HepG2 (cell line): ENCODE measurements around the gene SGSM1. TPM values are rescaled to one million over a fixed set of nuclear protein-coding genes. Genes with fewer than 3 reads are reported as not detected.

ENCODE experiments used
- IRF1 ChIP-seq: sonication (generic); formaldehyde crosslinking; IDR thresholded peaks from 2 replicates; pipeline ENCODE4 v1.4.0; 2020; ENCODE audit warnings: low read depth, mild to moderate bottlenecking, missing genetic modification reagents
- MAFG ChIP-seq: sonication (generic); formaldehyde crosslinking; IDR thresholded peaks from 2 replicates; pipeline ENCODE4 v1.5.1; 2020; ENCODE audit warnings: mild to moderate bottlenecking, missing genetic modification reagents
- MEIS2 ChIP-seq: sonication (generic); formaldehyde crosslinking; IDR thresholded peaks from 2 replicates; pipeline ENCODE4 v1.9.0; 2021; ENCODE audit warnings: mild to moderate bottlenecking, missing genetic modification reagents
- MIXL1 ChIP-seq: IDR thresholded peaks from 2 replicates; pipeline ENCODE4 v1.6.1; 2016
- MLLT10 ChIP-seq: sonication (generic); formaldehyde crosslinking; IDR thresholded peaks from 2 replicates; pipeline ENCODE4 v1.4.0; 2020; ENCODE audit warnings: missing genetic modification reagents
- MNT ChIP-seq: fragments of 450-650 bp; IDR thresholded peaks from 2 replicates; pipeline ENCODE4 v1.6.1; 2016
- NFATC3 ChIP-seq: sonication (generic); formaldehyde crosslinking; IDR thresholded peaks from 2 replicates; pipeline ENCODE4 v1.5.1; 2020; ENCODE audit warnings: mild to moderate bottlenecking, missing genetic modification reagents
- PAXIP1 ChIP-seq: sonication (generic); formaldehyde crosslinking; conservative IDR thresholded peaks from 2 replicates; pipeline ENCODE4 v1.4.0; 2020; ENCODE audit warnings: mild to moderate bottlenecking, missing genetic modification reagents, moderate library complexity
- RAD51 ChIP-seq: fragments of 450-650 bp; IDR thresholded peaks from 2 replicates; pipeline ENCODE4 v1.6.1; 2016; ENCODE audit warnings: borderline replicate concordance
- SCMH1 ChIP-seq: sonication (generic); formaldehyde crosslinking; IDR thresholded peaks from 2 replicates; pipeline ENCODE4 v1.9.0; 2021; ENCODE audit warnings: missing genetic modification reagents, mild to moderate bottlenecking, borderline replicate concordance
- SMARCE1 ChIP-seq: fragments of 450-650 bp; IDR thresholded peaks from 2 replicates; pipeline ENCODE4 v1.6.1; 2017; ENCODE audit warnings: borderline replicate concordance
- TRAFD1 ChIP-seq: sonication (generic); formaldehyde crosslinking; IDR thresholded peaks from 2 replicates; pipeline ENCODE4 v1.5.1; 2020; ENCODE audit warnings: missing genetic modification reagents, mild to moderate bottlenecking, borderline replicate concordance
- ZNF20 ChIP-seq: sonication (generic); formaldehyde crosslinking; IDR thresholded peaks from 2 replicates; pipeline ENCODE4 v1.4.0; 2020; ENCODE audit warnings: mild to moderate bottlenecking, moderate library complexity, missing genetic modification reagents
- ZNF276 ChIP-seq: sonication (generic); formaldehyde crosslinking; IDR thresholded peaks from 2 replicates; pipeline ENCODE4 v1.4.0; 2020; ENCODE audit warnings: mild to moderate bottlenecking, low read depth, missing genetic modification reagents
- ZNF317 ChIP-seq: sonication (generic); formaldehyde crosslinking; IDR thresholded peaks from 2 replicates; pipeline ENCODE4 v1.5.0; 2020; ENCODE audit warnings: mild to moderate bottlenecking, missing genetic modification reagents
- ZNF432 ChIP-seq: sonication (generic); formaldehyde crosslinking; IDR thresholded peaks from 2 replicates; pipeline ENCODE4 v1.5.0; 2020; ENCODE audit warnings: missing genetic modification reagents, mild to moderate bottlenecking, borderline replicate concordance
- ZNF446 ChIP-seq: sonication (generic); formaldehyde crosslinking; IDR thresholded peaks from 2 replicates; pipeline ENCODE4 v1.5.0; 2020; ENCODE audit warnings: mild to moderate bottlenecking, missing genetic modification reagents
- ZNF605 ChIP-seq: sonication (generic); formaldehyde crosslinking; IDR thresholded peaks from 2 replicates; pipeline ENCODE4 v1.8.0; 2022; ENCODE audit warnings: mild to moderate bottlenecking, missing genetic modification reagents
- ZNF709 ChIP-seq: sonication (generic); formaldehyde crosslinking; IDR thresholded peaks from 2 replicates; pipeline ENCODE4 v1.5.0; 2020; ENCODE audit warnings: mild to moderate bottlenecking, missing genetic modification reagents
- ZNF780A ChIP-seq: sonication (generic); formaldehyde crosslinking; IDR thresholded peaks from 2 replicates; pipeline ENCODE4 v1.8.0; 2022; ENCODE audit warnings: mild to moderate bottlenecking, missing genetic modification reagents, moderate library complexity
- ZNF883 ChIP-seq: sonication (generic); formaldehyde crosslinking; IDR thresholded peaks from 2 replicates; pipeline ENCODE4 v1.5.1; 2020; ENCODE audit warnings: mild to moderate bottlenecking, missing genetic modification reagents; ENCODE audit errors: not compliant biosample characterization
- polyA plus RNA-seq, 8 experiments: library from polyadenylated mRNA; depleted of rRNA in 3 of 8; stranded (reverse) in 7 of 8; unstranded in 1 of 8; fragments of >200 nt; fragmentation: Illumina TruSeq in 4 of 8; extraction: Trizol in 4 of 8; gene quantifications; 2 replicates each; pipeline versions ENCODE4 v1.2.1 to v1.2.3, GENCODE V29; 2011 to 2016; ENCODE audit warnings: low read depth in 4 of 8, missing spikeins in 1 of 8, mixed read lengths in 1 of 8; ENCODE audit not compliant: insufficient read depth in 1 of 8
- total RNA-seq, 5 experiments: library from RNA; depleted of rRNA; stranded (reverse); fragments of >200 nt; fragmentation: Illumina TruSeq; extraction: Trizol; gene quantifications; 2 replicates each; pipeline ENCODE4 v1.2.3, GENCODE V29; 2016; ENCODE audit warnings: low read depth in 1 of 5

SGSM1 gene
- total and polyA plus RNA-seq, 2 of the 13 experiments (the other 11 are each of a cell fraction or from before 2014, with no cell fraction given): 0.07 TPM; not detected in 1

GRCh38 chr22:24894220-24894975, 88.4 kb downstream of the SGSM1 start (continued):
- 0 out of 2 replicates have a peak, but pooled peaks have one; percentile 17 for TF ChIP-seq ZNF317 (CRISPR knock-in tag)
- no peak for TF ChIP-seq NFATC3 (CRISPR knock-in tag)
- TF ChIP-seq ZNF20 (CRISPR knock-in tag): no peak
- TF ChIP-seq MAFG (CRISPR knock-in tag): peak; percentile 87
- no peak for TF ChIP-seq ZNF883 (CRISPR knock-in tag)
- TF ChIP-seq ZNF605: peak; percentile 48; the same call in 1 of the 2 replicates
- TF ChIP-seq ZNF780A: no peak
- no peak for TF ChIP-seq SMARCE1
- no peak for TF ChIP-seq ZNF276
- TF ChIP-seq MIXL1 (CRISPR knock-in tag): peak; percentile 48; the same call in 1 of the 2 replicates
- no peak for TF ChIP-seq SCMH1 (CRISPR knock-in tag)
- TF ChIP-seq TRAFD1 (CRISPR knock-in tag): no peak
- peak; percentile 62 for TF ChIP-seq MEIS2 (CRISPR knock-in tag)
- peak; percentile 98 for TF ChIP-seq MNT
- TF ChIP-seq ZNF446 (CRISPR knock-in tag): no peak
- TF ChIP-seq RAD51: peak; percentile 8; the same call in 1 of the 2 replicates
- no peak for TF ChIP-seq IRF1 (CRISPR knock-in tag)
- no peak for TF ChIP-seq MLLT10 (CRISPR knock-in tag)
- peak; percentile 72 for TF ChIP-seq PAXIP1 (CRISPR knock-in tag)
- no peak for TF ChIP-seq ZNF432 (CRISPR knock-in tag)
- TF ChIP-seq ZNF709: no peak
